Ovary (tissue), 9 donors: Measurements from ENCODE around the gene GRK1. TPM values are rescaled to one million over a fixed set of nuclear protein-coding genes. Genes with fewer than 3 reads are reported as not detected.

Experiments used
- DNase-seq, 5 donors: peaks; one replicate each; pipeline ENCODE4 v3.0.0-alpha.2; 2019 to 2020
- H3K27ac ChIP-seq, 2 donors: fragments of 200-600 bp; one replicate each; pipeline versions ENCODE4 v1.5.1 to v1.8.0; 2019 to 2022
- H3K27me3 ChIP-seq: fragments of 200-600 bp; one replicate; pipeline ENCODE4 v1.8.0; 2022
- H3K36me3 ChIP-seq: fragments of 200-600 bp; sonication (generic); one replicate; pipeline ENCODE4 v1.5.1; 2019
- H3K4me1 ChIP-seq: one replicate; pipeline ENCODE4 v1.8.1; 2013; ENCODE audit warnings: mild to moderate bottlenecking, moderate library complexity; ENCODE audit not compliant: insufficient read depth
- H3K4me3 ChIP-seq: fragments of 200-600 bp; sonication (generic); one replicate; pipeline ENCODE4 v1.5.1; 2017
- H3K9me3 ChIP-seq, 2 donors: fragments of 200-600 bp in 1 of 2; sonication (generic) in 1 of 2; one replicate each; pipeline versions ENCODE4 v1.5.1 to v1.8.1; 2013 to 2019; ENCODE audit warnings: mild to moderate bottlenecking in 1 of 2, moderate library complexity in 1 of 2
- CTCF ChIP-seq, 3 donors: fragments of 450-650 bp in 2 of 3; fragments of 200-600 bp in 1 of 3; IDR thresholded peaks; one replicate each; pipeline versions ENCODE4 v1.5.1 to v1.8.0; 2016 to 2022; ENCODE audit warnings: antibody characterized with exemption in 3 of 3, mild to moderate bottlenecking in 1 of 3
- EP300 ChIP-seq: sonication (generic); formaldehyde crosslinking; IDR thresholded peaks from one replicate; pipeline ENCODE4 v1.6.1; 2017; ENCODE audit warnings: antibody characterized with exemption
- POLR2A ChIP-seq: fragments of 450-650 bp; IDR thresholded peaks from one replicate; pipeline ENCODE4 v1.6.1; 2017; ENCODE audit warnings: antibody characterized with exemption, mild to moderate bottlenecking, moderate library complexity
- WGBS, 3 donors: extraction: QIAGEN DNeasy Blood & Tissue Kit in 1 of 3; methylation state at CpG; one replicate each; pipeline versions ENCODE4 v1.1.5 to v1.1.7; 2013 to 2017; 5-methylcytosine and 5-hydroxymethylcytosine counted together
- intact Hi-C, 4 donors: fragments of 100-400 bp; cut with DNase I; formaldehyde crosslinking; loops; one replicate each; pipeline versions ENCODE4 v1.11.0 to v1.15.1; 2022 to 2023
- polyA plus RNA-seq, 2 donors: library from polyadenylated mRNA; stranded (reverse); fragments of 200-250 nt in 1 of 2; fragments of 350-450 nt in 1 of 2; fragmentation: Illumina TruSeq in 1 of 2; extraction: RNeasy Lipid Tissue Mini Kit (QIAGEN cat#74804) in 1 of 2; gene quantifications; one replicate each; pipeline ENCODE4 v1.2.3, GENCODE V29; 2013 to 2014
- total RNA-seq, 7 donors: library from RNA; depleted of rRNA in 2 of 7; stranded (reverse); fragments of >200 nt in 2 of 7; fragmentation: NEBNext Ultra II Directional in 3 of 7; extraction: Animal tissue kit (Norgen Biotek cat#: 25700) in 3 of 7; gene quantifications; one replicate each; pipeline versions ENCODE4 v1.1.0 to v1.2.4, GENCODE V29; 2016 to 2023
- donor health status: DM: no; HTN: no; CAD: no; lungs with moderate emphysema.
- donor health status: DM: no; HTN: no; CAD: no.
- donor health status: Bipolar disorder and iron deficiency.
- donor health status: DM: yes; HTN: yes; CAD: no.
- donor health status: DM: no; HTN: no; CAD: no.
- donor health status: DM: yes; HTN: yes; CAD: no.

The GRK1 gene
- total and polyA plus RNA-seq, 9 donors = 0.02 to 0.10 (median 0.07) TPM; not detected in 6

GRCh38 chr13:113653264-113654174 is 13.5 kb upstream of the GRK1 start:
- DNase-seq = peak in 3 of 5 donors; percentile 5 to 30 (median 12)
- Histone ChIP-seq H3K27ac (no peak overlapping the region), H3K4me1 (peaks cover 1% of the 10 kb centered on the region), H3K27me3 (no peaks in the 10 kb centered on the region), H3K9me3 (no peaks in the 10 kb centered on the region), H3K4me3 (no peak overlapping the region), H3K36me3 (no peaks in the 10 kb centered on the region)
- TF ChIP-seq EP300 (no peak), POLR2A (no peak), CTCF (IDR thresholded peaks at IDR 0.05) (no peak)
- intact Hi-C loops = no loop called here
- 60 to 66% (median 62%) methylated on average over 24 of the region's 24 CpGs for WGBS, 3 donors

GRCh38 chr13:113654175-113654560 is 12.9 kb upstream of the GRK1 start:
- TF ChIP-seq CTCF (IDR thresholded peaks at IDR 0.05) (no peak), EP300 (no peak), POLR2A (no peak)
- Histone ChIP-seq H3K27me3 (no peaks in the 10 kb centered on the region), H3K4me3 (no peak overlapping the region), H3K4me1 (peaks cover 1% of the 10 kb centered on the region), H3K27ac (no peak overlapping the region), H3K36me3 (no peaks in the 10 kb centered on the region), H3K9me3 (no peaks in the 10 kb centered on the region)
- 68 to 77% (median 73%) methylated on average over 9 of the region's 9 CpGs for WGBS, 3 donors
- DNase-seq = peak in 1 of 5 donors; percentile 4
- intact Hi-C loops = no loop called here

- H3K9me3 ChIP-seq = no peaks in the 10 kb centered on the region
- no peaks in the 10 kb centered on the region for H3K27me3 ChIP-seq
- intact Hi-C loops = no loop called here
- no peak overlapping the region for H3K4me3 ChIP-seq
- no peaks in the 10 kb centered on the region for H3K4me1 ChIP-seq
- TF ChIP-seq CTCF (IDR thresholded peaks at IDR 0.05) = no peak
- no peak for TF ChIP-seq POLR2A
- no peak for TF ChIP-seq EP300
- peak in 3 of 5 donors; percentile 3 to 21 (median 9) for DNase-seq
- WGBS, 3 donors = 87 to 88% (median 88%) methylated on average over 39 of the region's 39 CpGs
- no peaks in the 10 kb centered on the region for H3K36me3 ChIP-seq
- no peak overlapping the region for H3K27ac ChIP-seq
Observed at GRCh38 chr13:113654591-113655345, 12.3 kb upstream of the GRK1 start.

GRCh38 chr13:113655346-113656002 is 11.5 kb upstream of the GRK1 start:
- DNase-seq = peak in 3 of 5 donors; percentile 2 to 18 (median 7)
- no peak overlapping the region for H3K27ac ChIP-seq
- TF ChIP-seq POLR2A (no peak), EP300 (no peak), CTCF (IDR thresholded peaks at IDR 0.05) (no peak)
- H3K27me3 ChIP-seq = no peaks in the 10 kb centered on the region
- 73 to 78% (median 74%) methylated on average over 15 of the region's 15 CpGs for WGBS, 3 donors
- intact Hi-C loops = no loop called here
- no peaks in the 10 kb centered on the region for H3K36me3 ChIP-seq
- no peaks in the 10 kb centered on the region for H3K9me3 ChIP-seq
- H3K4me3 ChIP-seq = no peak overlapping the region
- no peaks in the 10 kb centered on the region for H3K4me1 ChIP-seq
